Parathyroid adenoma (tissue), 2 donors: ENCODE results near the gene TMEM150B.

ENCODE experiments used
- H2AFZ ChIP-seq: fragments of 300-600 bp; sonication (generic); one replicate; pipeline ENCODE4 v1.7.0; 2017; ENCODE audit warnings: antibody characterized with exemption, mild to moderate bottlenecking
- H3K27ac ChIP-seq: fragments of 300-600 bp; sonication (generic); one replicate; pipeline ENCODE4 v1.7.0; 2017
- H3K27me3 ChIP-seq: fragments of 300-600 bp; sonication (generic); one replicate; pipeline ENCODE4 v1.7.0; 2017; ENCODE audit warnings: low read length; ENCODE audit not compliant: control insufficient read depth, insufficient read depth
- H3K36me3 ChIP-seq: fragments of 300-600 bp; sonication (generic); one replicate; pipeline ENCODE4 v1.7.0; 2017; ENCODE audit warnings: low read length; ENCODE audit not compliant: control insufficient read depth, insufficient read depth
- H3K4me1 ChIP-seq: fragments of 300-600 bp; sonication (generic); one replicate; pipeline ENCODE4 v1.7.0; 2017; ENCODE audit warnings: control low read depth
- H3K4me2 ChIP-seq: fragments of 300-600 bp; sonication (generic); one replicate; pipeline ENCODE4 v1.7.0; 2017; ENCODE audit warnings: low read length
- H3K4me3 ChIP-seq: fragments of 300-600 bp; sonication (generic); one replicate; pipeline ENCODE4 v1.7.0; 2017; ENCODE audit warnings: low read depth, low read length
- H3K79me2 ChIP-seq: fragments of 300-600 bp; sonication (generic); one replicate; pipeline ENCODE4 v1.7.0; 2017; ENCODE audit warnings: control low read depth
- H3K9ac ChIP-seq: fragments of 300-600 bp; sonication (generic); one replicate; pipeline ENCODE4 v1.7.0; 2017; ENCODE audit warnings: mild to moderate bottlenecking
- H3K9me3 ChIP-seq: fragments of 300-600 bp; sonication (generic); one replicate; pipeline ENCODE4 v1.7.0; 2017; ENCODE audit warnings: low read length; ENCODE audit not compliant: control insufficient read depth
- TF ChIP-seq, protein P1 (sequence below): fragments of 300-600 bp; sonication (generic); IDR thresholded peaks from one replicate; pipeline ENCODE4 v1.7.0; 2017; ENCODE audit warnings: antibody characterized with exemption, mild to moderate bottlenecking
- donor health status: primary hyperparathyroidism.

The TMEM150B gene

DNA sequence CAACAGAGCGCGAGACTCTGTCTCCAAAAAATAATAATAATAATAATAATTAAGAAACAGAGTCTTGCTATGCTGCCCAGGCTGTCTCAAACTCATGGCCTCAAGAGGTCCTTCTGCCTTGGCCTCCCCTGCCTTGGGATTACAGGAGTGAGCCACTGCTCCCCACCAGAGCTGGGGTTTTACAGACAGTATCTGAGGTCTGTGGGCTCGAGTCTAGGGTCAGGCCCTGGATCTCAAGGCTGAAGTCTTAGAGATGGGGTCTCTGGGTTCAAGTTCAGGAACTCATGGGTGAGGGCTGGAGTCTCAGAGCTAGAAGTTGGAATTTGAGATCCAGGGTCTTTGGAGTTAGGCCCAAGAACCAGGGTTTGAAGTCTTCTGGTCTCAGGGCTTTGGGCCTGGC, 41.6 kb upstream of the TMEM150B start:
- Histone ChIP-seq H3K4me1 (no peaks in the 10 kb centered on the region), H3K27me3 (peaks cover 10% of the 10 kb centered on the region), H3K9me3 (no peaks in the 10 kb centered on the region), H3K36me3 (no peaks in the 10 kb centered on the region), H3K27ac (no peak overlapping the region), H3K9ac (no peak overlapping the region), H3K4me3 (no peak overlapping the region), H2AFZ (no peak overlapping the region), H3K79me2 (no peaks in the 10 kb centered on the region), H3K4me2 (no peak overlapping the region)
- TF ChIP-seq, protein P1, sequence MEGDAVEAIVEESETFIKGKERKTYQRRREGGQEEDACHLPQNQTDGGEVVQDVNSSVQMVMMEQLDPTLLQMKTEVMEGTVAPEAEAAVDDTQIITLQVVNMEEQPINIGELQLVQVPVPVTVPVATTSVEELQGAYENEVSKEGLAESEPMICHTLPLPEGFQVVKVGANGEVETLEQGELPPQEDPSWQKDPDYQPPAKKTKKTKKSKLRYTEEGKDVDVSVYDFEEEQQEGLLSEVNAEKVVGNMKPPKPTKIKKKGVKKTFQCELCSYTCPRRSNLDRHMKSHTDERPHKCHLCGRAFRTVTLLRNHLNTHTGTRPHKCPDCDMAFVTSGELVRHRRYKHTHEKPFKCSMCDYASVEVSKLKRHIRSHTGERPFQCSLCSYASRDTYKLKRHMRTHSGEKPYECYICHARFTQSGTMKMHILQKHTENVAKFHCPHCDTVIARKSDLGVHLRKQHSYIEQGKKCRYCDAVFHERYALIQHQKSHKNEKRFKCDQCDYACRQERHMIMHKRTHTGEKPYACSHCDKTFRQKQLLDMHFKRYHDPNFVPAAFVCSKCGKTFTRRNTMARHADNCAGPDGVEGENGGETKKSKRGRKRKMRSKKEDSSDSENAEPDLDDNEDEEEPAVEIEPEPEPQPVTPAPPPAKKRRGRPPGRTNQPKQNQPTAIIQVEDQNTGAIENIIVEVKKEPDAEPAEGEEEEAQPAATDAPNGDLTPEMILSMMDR: no peak

DNA sequence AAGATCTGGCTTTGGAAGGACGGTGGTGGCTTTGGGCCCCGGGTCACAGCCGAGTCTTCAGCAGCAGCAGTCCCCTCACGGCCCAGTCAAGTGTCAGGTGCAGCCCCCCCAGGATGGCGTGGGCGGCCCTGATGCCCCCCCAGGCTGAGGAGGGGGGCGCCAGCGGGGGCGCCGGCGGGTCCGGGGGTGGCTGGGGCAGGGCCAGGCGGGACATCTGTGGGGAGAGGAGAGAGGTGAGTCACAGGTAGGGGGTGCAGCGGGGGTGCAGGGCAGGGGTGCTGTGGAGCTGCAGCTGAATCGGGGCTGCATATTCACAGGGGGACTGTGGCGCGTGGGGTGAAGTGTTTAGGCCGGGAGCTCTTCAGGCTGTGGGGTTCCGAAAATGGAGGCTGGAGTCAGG, 40.8 kb upstream of the TMEM150B start:
- no peak overlapping the region for H3K4me2 ChIP-seq
- no peaks in the 10 kb centered on the region for H3K36me3 ChIP-seq
- H2AFZ ChIP-seq: no peak overlapping the region
- H3K9ac ChIP-seq: no peak overlapping the region
- no peaks in the 10 kb centered on the region for H3K79me2 ChIP-seq
- H3K27me3 ChIP-seq: peaks cover 9% of the 10 kb centered on the region
- no peaks in the 10 kb centered on the region for H3K9me3 ChIP-seq
- no peaks in the 10 kb centered on the region for H3K4me1 ChIP-seq
- H3K27ac ChIP-seq: no peak overlapping the region
- H3K4me3 ChIP-seq: no peak overlapping the region
- TF ChIP-seq, protein P1: no peak

DNA sequence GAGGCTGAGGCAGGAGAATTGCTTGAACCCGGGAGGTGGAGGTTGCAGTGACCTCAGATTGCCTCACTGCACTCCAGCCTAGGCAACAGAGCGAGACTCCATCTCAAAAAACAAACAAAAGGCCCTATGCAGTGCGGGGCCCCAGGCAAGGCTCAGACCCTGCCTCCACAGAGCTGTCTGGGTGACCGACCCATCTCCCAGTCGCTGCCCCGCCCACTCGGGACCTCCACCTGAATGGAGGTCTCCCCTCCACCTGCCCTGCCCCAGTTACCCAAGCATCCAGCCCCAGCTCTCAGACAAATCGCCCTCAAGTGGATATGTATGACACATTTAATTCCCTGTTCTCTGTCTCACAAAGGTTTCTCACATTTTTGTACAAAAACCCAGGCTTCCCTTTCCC, 40.1 kb upstream of the TMEM150B start:
- H2AFZ ChIP-seq: no peak overlapping the region
- H3K27me3 ChIP-seq: peaks cover 4% of the 10 kb centered on the region
- H3K4me1 ChIP-seq: no peaks in the 10 kb centered on the region
- H3K4me3 ChIP-seq: no peak overlapping the region
- no peak overlapping the region for H3K27ac ChIP-seq
- TF ChIP-seq, protein P1: no peak
- no peaks in the 10 kb centered on the region for H3K9me3 ChIP-seq
- H3K36me3 ChIP-seq: no peaks in the 10 kb centered on the region
- H3K79me2 ChIP-seq: no peaks in the 10 kb centered on the region
- H3K4me2 ChIP-seq: no peak overlapping the region
- H3K9ac ChIP-seq: no peak overlapping the region

DNA sequence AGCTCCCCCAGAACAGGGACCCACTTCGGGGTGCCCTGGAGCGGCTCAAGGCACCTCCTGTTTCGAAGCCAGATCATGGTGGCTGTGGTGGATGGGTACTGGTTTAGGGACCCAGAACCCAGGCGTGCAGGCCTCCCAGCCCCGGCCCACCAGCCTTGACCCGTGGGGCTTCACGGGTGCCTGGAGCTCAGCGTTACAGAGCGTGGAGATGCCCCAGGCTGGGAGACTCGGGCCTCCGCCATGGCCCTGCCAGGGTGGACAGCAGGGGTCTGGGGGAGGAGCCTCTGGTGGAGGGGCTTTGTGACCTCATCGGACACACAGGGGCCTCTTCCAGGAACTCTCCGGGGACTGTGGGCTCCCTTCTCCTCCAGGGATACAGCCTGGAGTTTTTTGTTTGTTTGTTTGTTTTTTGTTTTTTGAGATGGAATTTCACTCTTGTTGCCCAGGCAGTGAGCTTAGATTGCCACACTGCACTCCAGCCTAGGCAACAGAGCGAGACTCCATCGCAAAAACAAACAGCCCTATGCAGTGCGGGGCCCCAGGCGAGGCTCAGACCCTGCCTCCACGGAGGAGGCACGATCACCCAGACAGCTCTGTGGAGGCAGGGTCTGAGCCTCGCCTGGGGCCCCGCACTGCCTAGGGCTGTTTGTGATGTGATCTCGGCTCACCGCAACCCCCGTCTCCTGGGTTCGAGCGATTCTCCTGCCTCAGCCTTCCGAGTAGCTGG, 38.0 kb upstream of the TMEM150B start, which contains the start of gene GARIN5B:
Gene GARIN5B (minus strand): TSS at position 271 of the 727 bp plus-strand sequence. CDS start 194 bp downstream, at position 77.
- Histone ChIP-seq H3K9me3 (no peaks in the 10 kb centered on the region), H3K79me2 (no peaks in the 10 kb centered on the region), H3K4me1 (no peaks in the 10 kb centered on the region), H3K27ac (no peak within 1 kb of the TSS), H3K36me3 (no peaks in the 10 kb centered on the region), H2AFZ (no peak within 1 kb of the TSS), H3K4me2 (no peak within 1 kb of the TSS), H3K27me3 (no peaks in the 10 kb centered on the region), H3K4me3 (no peak within 1 kb of the TSS), H3K9ac (no peak within 1 kb of the TSS)
- TF ChIP-seq, protein P1: no peak
